GM10266 (cell line): Measurements from ENCODE around the gene CDH4.
"Not testable (repeated sequence)": the region's sequence is repeated elsewhere in the genome, so short reads cannot be mapped to it uniquely, and the experiment has no call there.

ENCODE experiments used
- DNase-seq: peaks from one replicate; pipeline ENCODE4 v3.0.0; 2012; ENCODE audit errors: extremely low spot score
- TF ChIP-seq, protein P1 (sequence below): IDR thresholded peaks from 2 replicates; pipeline ENCODE4 v1.5.1; 2012; ENCODE audit warnings: mild to moderate bottlenecking, low read depth; ENCODE audit not compliant: control insufficient read depth, insufficient read depth; ENCODE audit errors: missing control alignments

Gene CDH4

DNA sequence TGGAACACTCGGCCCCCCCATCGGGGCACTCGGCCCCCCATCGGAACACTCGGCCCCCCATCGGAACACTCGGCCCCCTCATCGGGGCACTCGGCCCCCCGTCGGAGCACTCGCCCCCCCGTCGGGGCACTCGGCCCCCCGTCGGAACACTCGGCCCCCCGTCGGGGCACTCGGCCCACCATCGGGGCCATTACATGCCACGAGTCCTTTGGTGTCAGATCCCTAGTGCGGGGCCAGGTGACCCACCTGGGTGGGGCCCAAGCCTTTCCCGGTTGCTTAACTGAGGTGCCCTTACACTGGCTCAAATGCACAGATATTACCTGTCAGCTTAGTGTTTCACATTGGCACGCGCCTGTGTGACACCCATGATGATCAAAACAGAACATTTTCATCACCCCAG lies 717.7 kb downstream of the CDH4 start:
- DNase-seq, result no peak
- TF ChIP-seq, protein P1, sequence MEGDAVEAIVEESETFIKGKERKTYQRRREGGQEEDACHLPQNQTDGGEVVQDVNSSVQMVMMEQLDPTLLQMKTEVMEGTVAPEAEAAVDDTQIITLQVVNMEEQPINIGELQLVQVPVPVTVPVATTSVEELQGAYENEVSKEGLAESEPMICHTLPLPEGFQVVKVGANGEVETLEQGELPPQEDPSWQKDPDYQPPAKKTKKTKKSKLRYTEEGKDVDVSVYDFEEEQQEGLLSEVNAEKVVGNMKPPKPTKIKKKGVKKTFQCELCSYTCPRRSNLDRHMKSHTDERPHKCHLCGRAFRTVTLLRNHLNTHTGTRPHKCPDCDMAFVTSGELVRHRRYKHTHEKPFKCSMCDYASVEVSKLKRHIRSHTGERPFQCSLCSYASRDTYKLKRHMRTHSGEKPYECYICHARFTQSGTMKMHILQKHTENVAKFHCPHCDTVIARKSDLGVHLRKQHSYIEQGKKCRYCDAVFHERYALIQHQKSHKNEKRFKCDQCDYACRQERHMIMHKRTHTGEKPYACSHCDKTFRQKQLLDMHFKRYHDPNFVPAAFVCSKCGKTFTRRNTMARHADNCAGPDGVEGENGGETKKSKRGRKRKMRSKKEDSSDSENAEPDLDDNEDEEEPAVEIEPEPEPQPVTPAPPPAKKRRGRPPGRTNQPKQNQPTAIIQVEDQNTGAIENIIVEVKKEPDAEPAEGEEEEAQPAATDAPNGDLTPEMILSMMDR, result no peak

DNA sequence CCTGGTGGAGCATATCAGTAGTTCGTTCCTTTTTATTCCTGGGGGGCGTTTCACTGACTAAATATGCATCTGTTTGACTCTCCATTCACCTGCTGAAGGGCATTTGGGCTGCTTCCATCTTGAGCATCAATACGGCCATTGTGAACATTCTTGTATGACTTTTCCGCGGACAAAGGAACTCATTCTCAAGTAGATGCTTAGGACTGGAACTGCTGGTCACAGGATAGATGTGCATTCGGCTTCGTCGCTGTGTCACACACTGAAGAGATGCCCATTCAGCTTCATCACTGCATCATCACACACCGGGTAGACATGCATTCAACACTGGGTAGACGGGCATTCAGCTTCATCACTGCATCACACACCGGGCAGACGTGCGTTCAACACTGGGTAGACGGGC lies 718.3 kb downstream of the CDH4 start:
- TF ChIP-seq, protein P1, result no peak
- DNase-seq, result no peak

DNA sequence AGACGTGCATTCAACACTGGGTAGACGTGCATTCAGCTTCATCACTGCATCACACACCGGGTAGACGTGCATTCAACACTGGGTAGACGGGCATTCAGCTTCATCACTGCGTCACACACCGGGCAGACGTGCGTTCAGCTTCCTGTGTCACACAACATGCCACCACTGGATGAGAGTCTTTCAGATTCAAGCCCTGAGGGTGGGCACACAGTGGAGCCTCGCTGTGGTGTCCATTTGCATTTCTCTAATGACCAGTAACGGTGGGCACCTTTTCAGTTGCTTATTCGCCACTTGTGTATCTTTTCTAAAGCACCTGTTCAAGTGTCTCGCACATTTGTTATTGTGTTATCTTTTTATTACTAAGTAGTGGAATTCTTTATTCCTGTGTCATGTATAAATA lies 719.5 kb downstream of the CDH4 start:
- DNase-seq, result not testable (repeated sequence)

DNA sequence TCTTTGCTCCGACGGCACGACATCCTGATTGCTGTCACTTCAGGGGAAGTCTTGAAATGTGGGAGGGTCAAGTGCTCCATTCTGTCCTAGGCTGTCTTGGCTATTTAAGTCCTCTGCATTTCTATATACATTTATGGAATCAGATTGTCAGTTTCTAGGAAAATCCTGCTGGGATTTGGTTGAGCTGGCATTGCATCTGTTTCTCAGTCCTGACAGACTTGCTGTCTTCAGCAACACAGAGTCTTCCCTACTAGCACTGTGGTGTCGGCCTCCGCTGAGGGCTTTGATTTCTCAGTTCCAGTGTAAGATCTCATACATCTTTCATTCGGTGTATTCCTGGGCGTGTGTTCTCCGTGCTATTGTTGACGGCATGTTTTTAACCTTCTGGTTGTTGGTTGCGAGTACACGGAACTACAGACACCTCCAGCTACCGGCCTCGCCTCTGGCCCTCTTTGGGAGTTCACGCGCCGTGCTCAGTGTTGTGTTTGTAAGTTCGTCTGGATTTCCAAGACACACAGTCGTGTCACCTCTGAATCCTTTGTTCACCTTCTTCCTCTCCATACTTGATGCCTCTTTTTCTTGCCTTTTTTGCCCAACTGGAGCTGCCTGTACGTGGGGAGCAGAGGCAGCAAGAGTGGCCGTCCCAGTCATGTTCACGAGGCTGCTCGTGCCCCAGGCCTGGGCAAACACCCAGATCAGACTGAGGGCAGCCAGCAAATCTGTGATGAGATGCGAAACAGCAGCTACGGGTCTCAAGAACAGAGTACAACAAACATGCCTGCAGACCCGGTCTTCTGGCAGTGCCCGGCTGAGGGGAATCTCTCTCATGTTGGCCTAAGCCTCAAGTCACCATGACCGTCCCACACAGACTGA lies 720.8 kb downstream of the CDH4 start:
- no peak for DNase-seq
- TF ChIP-seq, protein P1, result no peak

DNA sequence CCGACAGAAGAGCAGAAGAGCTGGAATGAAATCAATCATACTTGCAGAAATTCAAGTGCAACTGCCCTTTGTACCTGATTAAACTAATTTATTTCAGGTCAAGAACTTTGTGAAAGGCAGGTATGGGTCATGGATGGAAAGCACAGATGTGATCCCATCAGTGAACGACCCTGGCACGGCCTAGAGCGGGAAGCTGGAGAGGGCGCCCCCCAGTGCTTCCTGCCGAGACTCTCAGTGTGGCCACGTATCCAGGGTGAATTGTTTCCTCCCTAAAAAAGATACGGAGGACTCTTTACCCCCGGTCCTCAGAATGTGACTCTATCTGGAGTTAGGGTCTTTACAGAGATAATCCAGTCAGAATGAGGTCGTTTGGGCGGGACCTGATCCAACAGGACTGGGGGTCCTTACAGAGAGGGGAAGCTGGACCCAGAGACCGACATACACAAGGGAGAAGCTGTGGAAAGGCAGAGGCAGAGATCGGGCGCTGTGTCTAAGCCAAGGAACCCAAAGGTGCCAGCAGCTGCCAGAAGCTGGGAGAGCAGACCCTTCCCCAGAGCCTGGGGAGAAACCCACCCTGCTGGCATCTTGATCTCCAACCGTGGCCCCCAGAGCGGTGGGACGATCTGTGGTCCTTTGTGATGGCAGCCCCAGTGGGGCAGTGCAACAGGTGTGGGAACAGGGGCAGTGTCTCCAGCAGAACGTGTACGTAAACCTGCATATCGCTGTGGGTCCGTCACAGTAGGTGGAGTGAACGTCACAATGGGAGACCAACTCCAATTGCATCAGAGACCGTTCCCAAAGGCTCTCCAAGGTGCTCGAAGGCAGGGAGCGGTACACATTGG lies 721.7 kb downstream of the CDH4 start:
- TF ChIP-seq, protein P1, result no peak
- no peak for DNase-seq

- DNase-seq, result no peak
- TF ChIP-seq, protein P1, result no peak
These were observed 722.2 kb downstream of the CDH4 start for GRCh38 chr20:61974357-61974665.

GRCh38 chr20:61975407-61976129 lies 723.5 kb downstream of the CDH4 start:
- TF ChIP-seq, protein P1, result no peak
- no peak for DNase-seq
